Measurements from ENCODE around the gene ZIC5.

ZIC5 gene

GRCh38 chr13:99961636-99962035, 9.9 kb downstream of the ZIC5 start:
- in situ Hi-C loops (cut with MboI; ENCODE audit: low pct_unique_long_range_greater_than_20kb, low sequenced_read_pairs, unreplicated experiment) = no loop called here

GRCh38 chr13:99960663-99961311, 10.8 kb downstream of the ZIC5 start:
- TF ChIP-seq CTCF (IDR thresholded peaks at IDR 0.05; ENCODE audit: extremely low read depth, insufficient read depth, missing control alignments) = no peak
- in situ Hi-C loops (cut with MboI; ENCODE audit: low pct_unique_long_range_greater_than_20kb, low sequenced_read_pairs, unreplicated experiment) = no loop called here
- no peak for DNase-seq (ENCODE audit: low spot score)

More at GRCh38 chr13:99961636-99962035, 9.9 kb downstream of the ZIC5 start:
- DNase-seq (ENCODE audit: low spot score) = no peak
- TF ChIP-seq CTCF (IDR thresholded peaks at IDR 0.05; ENCODE audit: extremely low read depth, insufficient read depth, missing control alignments) = no peak

- in situ Hi-C loops (cut with MboI; ENCODE audit: low pct_unique_long_range_greater_than_20kb, low sequenced_read_pairs, unreplicated experiment) = no loop called here
- TF ChIP-seq CTCF (IDR thresholded peaks at IDR 0.05; ENCODE audit: extremely low read depth, insufficient read depth, missing control alignments) = peak; percentile 4
- DNase-seq (ENCODE audit: low spot score) = no peak
Observed at GRCh38 chr13:99959540-99960230, 11.9 kb downstream of the ZIC5 start.

- no peak for DNase-seq (ENCODE audit: low spot score)
- no peak for TF ChIP-seq CTCF (IDR thresholded peaks at IDR 0.05; ENCODE audit: extremely low read depth, insufficient read depth, missing control alignments)
- in situ Hi-C loops (cut with MboI; ENCODE audit: low pct_unique_long_range_greater_than_20kb, low sequenced_read_pairs, unreplicated experiment) = no loop called here
Observed at GRCh38 chr13:99959127-99959539, 12.4 kb downstream of the ZIC5 start.

GRCh38 chr13:99958406-99959126, 13.0 kb downstream of the ZIC5 start:
- TF ChIP-seq CTCF (IDR thresholded peaks at IDR 0.05; ENCODE audit: extremely low read depth, insufficient read depth, missing control alignments) = no peak
- in situ Hi-C loops (cut with MboI; ENCODE audit: low pct_unique_long_range_greater_than_20kb, low sequenced_read_pairs, unreplicated experiment) = no loop called here
- DNase-seq (ENCODE audit: low spot score) = no peak

GRCh38 chr13:99956473-99957349, 14.9 kb downstream of the ZIC5 start:
- no peak for TF ChIP-seq CTCF (IDR thresholded peaks at IDR 0.05; ENCODE audit: extremely low read depth, insufficient read depth, missing control alignments)
- in situ Hi-C loops (cut with MboI; ENCODE audit: low pct_unique_long_range_greater_than_20kb, low sequenced_read_pairs, unreplicated experiment) = no loop called here
- DNase-seq (ENCODE audit: low spot score) = peak; percentile 55
